HepG2 (cell line): ENCODE measurements around the gene CLDN20. TPM values are rescaled to one million over a fixed set of nuclear protein-coding genes. Genes with fewer than 3 reads are reported as not detected.
A peak's percentile ranks its signal among the peaks of the same experiment; 100 is the strongest.

ENCODE experiments used
- AGO1 ChIP-seq: fragments of 200-400 bp; formaldehyde crosslinking; IDR thresholded peaks from 2 replicates; pipeline ENCODE4 v1.6.1; 2017; ENCODE audit warnings: mild to moderate bottlenecking, low read depth, low read length, moderate library complexity; ENCODE audit not compliant: poor library complexity, severe bottlenecking
- ATRX ChIP-seq: sonication (generic); formaldehyde crosslinking; IDR thresholded peaks from 2 replicates; pipeline ENCODE4 v1.4.0; 2020; ENCODE audit warnings: missing genetic modification reagents, borderline replicate concordance
- HOXA5 ChIP-seq: sonication (generic); formaldehyde crosslinking; IDR thresholded peaks from 2 replicates; pipeline ENCODE4 v1.4.0; 2020; ENCODE audit warnings: missing genetic modification reagents
- MBD4 ChIP-seq: IDR thresholded peaks from 2 replicates; pipeline ENCODE4 v1.6.1; 2012; ENCODE audit warnings: low read length, inconsistent platforms, borderline replicate concordance
- RBFOX2 ChIP-seq: fragments of 200-400 bp; formaldehyde crosslinking; IDR thresholded peaks from 2 replicates; pipeline ENCODE4 v1.6.1; 2017; ENCODE audit warnings: low read depth, mild to moderate bottlenecking, low read length
- TCF12 ChIP-seq, 2 experiments: fragments of 450-650 bp in 1 of 2; sonication (generic) in 1 of 2; formaldehyde crosslinking in 1 of 2; IDR thresholded peaks; 2 replicates each; pipeline versions ENCODE4 v1.6.1 to v1.8.0; 2017 to 2022; ENCODE audit warnings: antibody characterized with exemption in 1 of 2, mild to moderate bottlenecking in 1 of 2, missing genetic modification reagents in 1 of 2, moderate library complexity in 1 of 2
- YEATS4 ChIP-seq: sonication (generic); formaldehyde crosslinking; IDR thresholded peaks from 2 replicates; pipeline ENCODE4 v1.4.0; 2020; ENCODE audit warnings: missing genetic modification reagents, borderline replicate concordance
- ZC3H4 ChIP-seq: sonication (generic); formaldehyde crosslinking; IDR thresholded peaks from 2 replicates; pipeline ENCODE4 v1.4.0; 2020; ENCODE audit warnings: missing genetic modification reagents, borderline replicate concordance
- ZFP41 ChIP-seq: sonication (generic); formaldehyde crosslinking; IDR thresholded peaks from 2 replicates; pipeline ENCODE4 v1.4.0; 2020; ENCODE audit warnings: mild to moderate bottlenecking, missing genetic modification reagents, borderline replicate concordance
- ZNF253 ChIP-seq: sonication (generic); formaldehyde crosslinking; IDR thresholded peaks from 2 replicates; pipeline ENCODE4 v1.8.0; 2022; ENCODE audit warnings: mild to moderate bottlenecking, missing genetic modification reagents, borderline replicate concordance
- ZNF605 ChIP-seq: sonication (generic); formaldehyde crosslinking; IDR thresholded peaks from 2 replicates; pipeline ENCODE4 v1.8.0; 2022; ENCODE audit warnings: mild to moderate bottlenecking, missing genetic modification reagents
- ZNF768 ChIP-seq: sonication (generic); formaldehyde crosslinking; IDR thresholded peaks from 2 replicates; pipeline ENCODE4 v1.4.0; 2020; ENCODE audit warnings: missing genetic modification reagents
- ZNF776 ChIP-seq: sonication (generic); formaldehyde crosslinking; IDR thresholded peaks from 2 replicates; pipeline ENCODE4 v1.4.0; 2020; ENCODE audit warnings: mild to moderate bottlenecking, missing genetic modification reagents
- ZNF850 ChIP-seq: sonication (generic); formaldehyde crosslinking; conservative IDR thresholded peaks from 2 replicates; pipeline ENCODE4 v1.9.0; 2021; ENCODE audit warnings: mild to moderate bottlenecking, missing genetic modification reagents
- polyA plus RNA-seq, 8 experiments: library from polyadenylated mRNA; depleted of rRNA in 3 of 8; stranded (reverse) in 7 of 8; unstranded in 1 of 8; fragments of >200 nt; fragmentation: Illumina TruSeq in 4 of 8; extraction: Trizol in 4 of 8; gene quantifications; 2 replicates each; pipeline versions ENCODE4 v1.2.1 to v1.2.3, GENCODE V29; 2011 to 2016; ENCODE audit warnings: low read depth in 4 of 8, missing spikeins in 1 of 8, mixed read lengths in 1 of 8; ENCODE audit not compliant: insufficient read depth in 1 of 8
- total RNA-seq, 5 experiments: library from RNA; depleted of rRNA; stranded (reverse); fragments of >200 nt; fragmentation: Illumina TruSeq; extraction: Trizol; gene quantifications; 2 replicates each; pipeline ENCODE4 v1.2.3, GENCODE V29; 2016; ENCODE audit warnings: low read depth in 1 of 5
- TF ChIP-seq, protein P1 (sequence below), 2 experiments: sonication (generic) in 1 of 2; formaldehyde crosslinking in 1 of 2; IDR thresholded peaks; 2 replicates each; pipeline versions ENCODE4 v1.5.1 to v1.6.1; 2011 to 2020; ENCODE audit warnings: borderline replicate concordance in 1 of 2, low read depth in 1 of 2, low read length in 1 of 2, mild to moderate bottlenecking in 1 of 2, missing genetic modification reagents in 1 of 2, moderate library complexity in 1 of 2
- TF ChIP-seq, protein P2 (sequence below): sonication (generic); formaldehyde crosslinking; IDR thresholded peaks from 2 replicates; pipeline ENCODE4 v1.4.0; 2020; ENCODE audit warnings: missing genetic modification reagents
- TF ChIP-seq, protein P3 (sequence below): sonication (generic); formaldehyde crosslinking; IDR thresholded peaks from 2 replicates; pipeline ENCODE4 v1.5.0; 2020; ENCODE audit warnings: mild to moderate bottlenecking, missing genetic modification reagents
- TF ChIP-seq, protein P4 (sequence below): sonication (generic); formaldehyde crosslinking; IDR thresholded peaks from 2 replicates; pipeline ENCODE4 v1.4.0; 2020; ENCODE audit warnings: missing genetic modification reagents
- TF ChIP-seq, protein P5 (sequence below): sonication (generic); formaldehyde crosslinking; IDR thresholded peaks from 2 replicates; pipeline ENCODE4 v1.8.1; 2023; ENCODE audit warnings: mild to moderate bottlenecking, missing genetic modification reagents

CLDN20 gene
- total and polyA plus RNA-seq, 2 of the 13 experiments (the other 11 are each of a cell fraction or from before 2014, with no cell fraction given): not detected

DNA sequence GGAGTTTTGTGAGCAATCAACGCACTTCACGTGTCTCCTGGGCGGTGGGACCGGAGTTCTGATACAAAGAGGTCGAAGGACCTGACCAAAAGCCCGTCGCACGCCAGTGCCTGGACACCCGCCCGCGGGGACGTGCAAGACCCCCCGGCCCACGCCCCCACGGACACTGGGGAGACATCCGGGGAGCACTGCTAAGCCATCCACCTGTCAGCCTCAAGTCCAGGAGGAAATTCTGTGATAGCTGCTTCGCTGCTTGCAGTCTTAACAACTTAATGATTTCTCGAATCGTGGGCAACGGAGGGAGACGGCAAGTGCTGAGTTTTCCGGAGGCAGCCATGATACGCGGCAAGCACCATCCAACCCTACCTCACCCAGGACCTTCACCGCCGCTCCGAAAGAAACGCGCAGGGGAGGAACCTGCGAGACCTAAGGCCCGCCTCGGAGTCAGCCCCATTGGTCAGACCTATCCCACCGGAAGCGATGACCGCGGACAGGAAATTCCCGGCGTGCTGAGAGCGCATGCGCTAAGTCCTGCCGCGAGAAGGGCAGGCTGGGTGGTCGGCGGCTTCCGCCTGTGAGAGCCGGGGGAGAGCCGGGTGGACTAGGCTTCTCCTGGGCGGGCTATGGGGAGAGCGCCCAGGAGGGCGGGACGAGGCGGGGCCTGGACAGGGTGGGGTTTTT, 50.4 kb downstream of the CLDN20 start, which contains the start of gene TFB1M (continued):
- TF ChIP-seq, protein P1, sequence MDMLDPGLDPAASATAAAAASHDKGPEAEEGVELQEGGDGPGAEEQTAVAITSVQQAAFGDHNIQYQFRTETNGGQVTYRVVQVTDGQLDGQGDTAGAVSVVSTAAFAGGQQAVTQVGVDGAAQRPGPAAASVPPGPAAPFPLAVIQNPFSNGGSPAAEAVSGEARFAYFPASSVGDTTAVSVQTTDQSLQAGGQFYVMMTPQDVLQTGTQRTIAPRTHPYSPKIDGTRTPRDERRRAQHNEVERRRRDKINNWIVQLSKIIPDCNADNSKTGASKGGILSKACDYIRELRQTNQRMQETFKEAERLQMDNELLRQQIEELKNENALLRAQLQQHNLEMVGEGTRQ (IDR thresholded peaks at IDR 0.05; ENCODE audit: low read depth, low read length): no peak; the same call in 1 of the 2 replicates
- TF ChIP-seq, protein P1 (CRISPR knock-in tag; IDR thresholded peaks at IDR 0.05; ENCODE audit: borderline replicate concordance): no peak
- TF ChIP-seq ZNF850 (no peak), HOXA5 (peak; percentile 53; the same call in 1 of the 2 replicates), ZNF768 (CRISPR knock-in tag) (peak; percentile 47; the same call in 1 of the 2 replicates), MBD4 (no peak), ZNF253 (no peak), ZNF605 (CRISPR knock-in tag) (peak; percentile 3), ZFP41 (CRISPR knock-in tag) (no peak), AGO1 (peak; percentile 77), ZC3H4 (peak; percentile 71), TCF12 (IDR thresholded peaks at IDR 0.05) (no peak), TCF12 (CRISPR knock-in tag; IDR thresholded peaks at IDR 0.05) (no peak; the same call in 1 of the 2 replicates), ATRX (no peak), YEATS4 (CRISPR knock-in tag) (peak; percentile 72), ZNF776 (CRISPR knock-in tag) (peak; percentile 75; the same call in 1 of the 2 replicates), RBFOX2 (peak; percentile 95)
- TF ChIP-seq, protein P2, sequence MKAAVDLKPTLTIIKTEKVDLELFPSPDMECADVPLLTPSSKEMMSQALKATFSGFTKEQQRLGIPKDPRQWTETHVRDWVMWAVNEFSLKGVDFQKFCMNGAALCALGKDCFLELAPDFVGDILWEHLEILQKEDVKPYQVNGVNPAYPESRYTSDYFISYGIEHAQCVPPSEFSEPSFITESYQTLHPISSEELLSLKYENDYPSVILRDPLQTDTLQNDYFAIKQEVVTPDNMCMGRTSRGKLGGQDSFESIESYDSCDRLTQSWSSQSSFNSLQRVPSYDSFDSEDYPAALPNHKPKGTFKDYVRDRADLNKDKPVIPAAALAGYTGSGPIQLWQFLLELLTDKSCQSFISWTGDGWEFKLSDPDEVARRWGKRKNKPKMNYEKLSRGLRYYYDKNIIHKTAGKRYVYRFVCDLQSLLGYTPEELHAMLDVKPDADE (CRISPR knock-in tag): no peak
- TF ChIP-seq, protein P3, sequence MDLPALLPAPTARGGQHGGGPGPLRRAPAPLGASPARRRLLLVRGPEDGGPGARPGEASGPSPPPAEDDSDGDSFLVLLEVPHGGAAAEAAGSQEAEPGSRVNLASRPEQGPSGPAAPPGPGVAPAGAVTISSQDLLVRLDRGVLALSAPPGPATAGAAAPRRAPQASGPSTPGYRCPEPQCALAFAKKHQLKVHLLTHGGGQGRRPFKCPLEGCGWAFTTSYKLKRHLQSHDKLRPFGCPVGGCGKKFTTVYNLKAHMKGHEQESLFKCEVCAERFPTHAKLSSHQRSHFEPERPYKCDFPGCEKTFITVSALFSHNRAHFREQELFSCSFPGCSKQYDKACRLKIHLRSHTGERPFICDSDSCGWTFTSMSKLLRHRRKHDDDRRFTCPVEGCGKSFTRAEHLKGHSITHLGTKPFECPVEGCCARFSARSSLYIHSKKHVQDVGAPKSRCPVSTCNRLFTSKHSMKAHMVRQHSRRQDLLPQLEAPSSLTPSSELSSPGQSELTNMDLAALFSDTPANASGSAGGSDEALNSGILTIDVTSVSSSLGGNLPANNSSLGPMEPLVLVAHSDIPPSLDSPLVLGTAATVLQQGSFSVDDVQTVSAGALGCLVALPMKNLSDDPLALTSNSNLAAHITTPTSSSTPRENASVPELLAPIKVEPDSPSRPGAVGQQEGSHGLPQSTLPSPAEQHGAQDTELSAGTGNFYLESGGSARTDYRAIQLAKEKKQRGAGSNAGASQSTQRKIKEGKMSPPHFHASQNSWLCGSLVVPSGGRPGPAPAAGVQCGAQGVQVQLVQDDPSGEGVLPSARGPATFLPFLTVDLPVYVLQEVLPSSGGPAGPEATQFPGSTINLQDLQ: no peak
- TF ChIP-seq, protein P4, sequence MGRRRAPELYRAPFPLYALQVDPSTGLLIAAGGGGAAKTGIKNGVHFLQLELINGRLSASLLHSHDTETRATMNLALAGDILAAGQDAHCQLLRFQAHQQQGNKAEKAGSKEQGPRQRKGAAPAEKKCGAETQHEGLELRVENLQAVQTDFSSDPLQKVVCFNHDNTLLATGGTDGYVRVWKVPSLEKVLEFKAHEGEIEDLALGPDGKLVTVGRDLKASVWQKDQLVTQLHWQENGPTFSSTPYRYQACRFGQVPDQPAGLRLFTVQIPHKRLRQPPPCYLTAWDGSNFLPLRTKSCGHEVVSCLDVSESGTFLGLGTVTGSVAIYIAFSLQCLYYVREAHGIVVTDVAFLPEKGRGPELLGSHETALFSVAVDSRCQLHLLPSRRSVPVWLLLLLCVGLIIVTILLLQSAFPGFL (CRISPR knock-in tag): peak; percentile 65; the same call in 1 of the 2 replicates
- TF ChIP-seq, protein P5, sequence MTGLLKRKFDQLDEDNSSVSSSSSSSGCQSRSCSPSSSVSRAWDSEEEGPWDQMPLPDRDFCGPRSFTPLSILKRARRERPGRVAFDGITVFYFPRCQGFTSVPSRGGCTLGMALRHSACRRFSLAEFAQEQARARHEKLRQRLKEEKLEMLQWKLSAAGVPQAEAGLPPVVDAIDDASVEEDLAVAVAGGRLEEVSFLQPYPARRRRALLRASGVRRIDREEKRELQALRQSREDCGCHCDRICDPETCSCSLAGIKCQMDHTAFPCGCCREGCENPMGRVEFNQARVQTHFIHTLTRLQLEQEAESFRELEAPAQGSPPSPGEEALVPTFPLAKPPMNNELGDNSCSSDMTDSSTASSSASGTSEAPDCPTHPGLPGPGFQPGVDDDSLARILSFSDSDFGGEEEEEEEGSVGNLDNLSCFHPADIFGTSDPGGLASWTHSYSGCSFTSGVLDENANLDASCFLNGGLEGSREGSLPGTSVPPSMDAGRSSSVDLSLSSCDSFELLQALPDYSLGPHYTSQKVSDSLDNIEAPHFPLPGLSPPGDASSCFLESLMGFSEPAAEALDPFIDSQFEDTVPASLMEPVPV: no peak; the same call in 1 of the 2 replicates
